Measurements from ENCODE around the gene GRB10. TPM values are rescaled to one million over a fixed set of nuclear protein-coding genes. Genes with fewer than 3 reads are reported as not detected.

GRB10 gene
- total RNA-seq, 1 donor from 2014 or later, result 91.1 TPM

- no peak for DNase-seq (ENCODE audit: low read depth, low spot score)
Measured at GRCh38 chr7:50721661-50722259, 60.9 kb downstream of the GRB10 start.

DNA sequence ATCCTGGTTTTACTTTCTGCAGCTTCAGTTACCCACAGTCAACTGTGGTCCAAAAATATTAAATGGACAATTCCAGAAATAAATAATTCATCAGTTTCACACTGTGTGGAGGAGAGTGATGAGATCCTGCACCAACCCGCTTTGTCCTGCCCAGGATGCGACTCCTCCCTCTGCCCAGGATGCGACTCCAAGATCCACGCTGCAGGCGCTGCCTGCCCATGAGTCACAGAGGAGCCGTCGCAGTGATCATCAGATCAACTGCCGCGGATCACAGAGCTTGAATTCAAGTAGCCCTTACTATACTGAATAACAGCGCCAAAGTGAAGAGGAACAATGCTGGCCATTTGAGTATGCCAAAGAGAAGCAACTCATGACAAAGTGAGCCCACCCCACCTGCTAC lies 61.5 kb downstream of the GRB10 start:
- DNase-seq (ENCODE audit: low read depth, low spot score), result no peak

DNA sequence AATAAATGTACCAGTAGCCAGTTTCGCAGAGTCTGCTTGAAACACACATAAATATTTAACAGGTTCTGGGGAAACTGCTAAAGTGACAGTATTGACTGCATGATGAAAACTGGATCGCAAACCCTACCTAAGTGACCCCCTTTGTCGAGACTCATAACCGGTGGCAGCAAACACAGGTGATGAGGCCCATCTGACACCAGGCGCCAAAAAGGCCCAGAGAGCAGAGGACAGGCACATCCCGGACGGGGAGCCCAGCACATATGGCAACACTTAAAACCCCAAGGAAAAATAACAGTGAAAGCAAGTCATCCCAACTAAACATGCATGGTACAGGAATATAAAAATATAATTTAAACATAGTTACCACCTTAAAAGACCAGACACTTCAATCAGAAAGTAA lies 62.4 kb downstream of the GRB10 start:
- DNase-seq (ENCODE audit: low read depth, low spot score), result no peak

DNA sequence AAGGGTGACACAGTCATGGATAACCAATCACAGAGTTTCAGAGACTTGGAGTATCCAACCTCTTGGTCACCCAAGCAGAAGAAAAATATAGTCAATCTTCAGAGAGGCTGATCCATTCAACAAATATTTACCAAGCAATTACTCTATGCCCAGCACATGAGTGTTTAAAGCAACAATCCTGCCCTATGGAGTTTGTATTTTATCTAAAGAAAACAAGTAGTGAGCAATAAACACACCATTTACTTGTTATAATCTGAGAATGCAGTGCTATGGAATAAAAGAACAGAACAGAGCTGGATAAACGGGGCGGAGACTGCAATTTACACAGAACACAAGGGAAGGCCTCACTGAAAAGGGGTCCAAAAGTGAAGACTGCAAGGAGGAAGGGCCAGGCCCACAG lies 63.8 kb downstream of the GRB10 start:
- DNase-seq (ENCODE audit: low read depth, low spot score), result no peak

DNA sequence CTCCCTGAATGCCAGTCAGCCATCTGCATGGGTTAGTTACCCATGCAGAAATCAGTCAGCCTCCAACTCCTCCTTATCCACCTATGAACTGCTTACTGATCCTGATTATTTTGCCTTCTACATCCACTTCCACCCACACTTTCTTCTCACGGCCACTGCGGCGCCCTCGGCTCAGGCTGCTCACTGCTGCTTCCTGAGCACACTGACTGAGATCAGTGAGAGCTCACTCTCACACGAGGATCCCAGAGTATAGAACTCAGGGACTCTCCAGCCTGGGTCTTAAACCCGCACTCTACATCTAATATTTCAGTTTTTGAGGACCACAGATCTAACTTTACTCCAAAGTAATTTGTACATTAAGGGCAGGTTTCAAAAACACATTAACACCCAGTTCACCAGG lies 64.4 kb downstream of the GRB10 start:
- DNase-seq (ENCODE audit: low read depth, low spot score), result no peak

- DNase-seq (ENCODE audit: low read depth, low spot score), result no peak
Measured at GRCh38 chr7:50717181-50717580, 65.5 kb downstream of the GRB10 start.

DNA sequence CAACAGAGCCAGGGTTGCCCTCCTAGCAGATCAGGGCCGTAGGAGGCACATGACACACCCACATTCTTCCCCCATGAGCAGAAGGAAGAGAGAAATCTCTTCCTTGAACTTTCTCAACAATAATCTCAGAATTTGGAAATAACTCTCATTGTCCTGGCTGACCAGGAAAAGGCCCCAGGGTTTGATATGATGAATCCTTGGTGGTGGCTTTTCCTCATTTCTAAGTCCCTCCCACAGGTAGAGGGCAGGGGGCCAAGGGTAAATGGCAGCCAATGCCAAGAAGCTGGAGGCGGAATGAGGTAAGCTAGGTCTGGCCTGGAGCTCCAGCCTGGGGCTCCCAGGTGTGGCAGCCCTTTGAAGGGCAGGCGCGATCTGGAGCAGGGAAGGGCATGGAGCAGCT lies 67.8 kb downstream of the GRB10 start:
- DNase-seq (ENCODE audit: low read depth, low spot score), result no peak

GRCh38 chr7:50713123-50713965 lies 69.4 kb downstream of the GRB10 start:
- no peak for DNase-seq (ENCODE audit: low read depth, low spot score)

DNA sequence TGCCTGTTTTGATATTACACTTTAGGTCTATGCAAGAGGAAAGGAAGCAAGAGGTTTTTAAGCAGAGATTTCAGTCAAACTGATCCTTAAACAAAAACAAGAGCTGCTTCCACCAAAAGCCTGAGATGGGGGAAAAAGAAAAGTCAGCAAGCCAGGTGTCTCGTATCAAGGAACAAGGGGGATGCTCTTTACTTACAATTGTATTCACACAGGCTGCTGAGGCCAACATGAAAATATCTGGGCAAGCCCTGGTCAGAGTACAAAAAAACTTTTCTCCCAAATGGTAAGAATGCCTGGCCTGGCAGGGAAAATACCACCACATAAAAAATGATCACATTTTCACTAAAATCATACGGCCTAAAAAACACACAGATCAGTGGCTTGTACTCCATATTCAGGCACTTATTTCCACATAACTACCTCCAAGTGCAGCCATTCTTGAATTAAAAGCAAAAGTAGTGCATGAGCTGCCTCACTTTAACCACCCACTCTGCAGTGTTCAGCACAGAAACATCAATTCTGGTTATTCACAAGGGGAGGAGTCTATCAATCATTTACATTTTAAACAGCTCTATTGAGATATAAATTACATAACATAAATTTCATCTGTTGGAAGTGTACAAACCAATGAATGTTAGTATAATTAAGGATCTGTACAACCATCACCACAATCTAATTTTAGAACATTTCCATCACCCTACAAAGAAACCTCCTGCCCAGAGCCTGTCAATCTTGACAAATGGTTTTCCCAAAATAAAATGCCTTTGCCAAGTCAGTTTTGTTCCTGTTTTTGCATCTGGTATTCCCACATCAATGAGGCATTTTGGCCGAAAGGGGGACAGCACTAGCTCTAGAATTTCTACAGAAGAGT lies 70.2 kb downstream of the GRB10 start:
- no peak for DNase-seq (ENCODE audit: low read depth, low spot score)

DNA sequence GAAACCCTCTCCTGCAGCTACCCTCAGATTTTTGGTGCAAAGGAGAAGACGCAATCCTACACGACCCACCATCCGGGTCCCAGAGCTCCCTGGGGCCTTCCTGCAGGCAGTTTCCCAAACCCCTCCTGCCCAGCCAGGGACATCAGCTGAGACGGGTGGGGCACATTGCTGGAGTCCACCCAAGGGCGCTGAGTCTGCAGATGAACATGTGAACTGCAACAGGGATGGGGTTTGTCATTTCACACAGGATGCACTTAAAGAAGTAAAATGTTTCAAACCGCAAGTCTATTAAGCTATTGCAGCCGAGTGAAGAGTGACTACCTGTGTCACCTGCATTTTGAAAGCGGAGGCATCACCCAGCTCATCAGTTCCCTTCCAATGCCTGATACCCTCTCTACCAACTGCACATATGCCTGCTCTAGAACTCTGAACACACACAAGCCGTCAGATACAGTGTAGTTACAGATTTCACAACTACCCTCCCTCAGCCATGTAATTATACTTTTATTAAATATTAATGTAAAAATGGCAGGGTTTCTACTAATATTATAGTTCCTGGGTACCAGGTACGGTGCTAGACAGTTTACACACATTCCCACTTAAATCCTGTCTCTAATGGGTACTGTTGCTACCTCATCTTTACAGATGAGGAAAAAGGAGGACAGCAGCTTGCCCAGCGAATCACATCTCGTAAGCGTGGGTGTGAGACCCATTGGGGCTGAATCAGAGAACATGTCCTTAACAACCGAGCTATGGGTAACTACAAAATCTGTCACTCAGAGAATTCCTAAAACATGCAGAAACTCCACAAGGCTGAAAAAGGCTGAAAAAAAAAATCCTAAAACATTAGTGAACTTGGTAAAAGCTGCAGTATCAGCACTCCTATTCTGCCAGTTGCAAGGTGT lies 71.2 kb downstream of the GRB10 start:
- DNase-seq (ENCODE audit: low read depth, low spot score), result no peak

- DNase-seq (ENCODE audit: low read depth, low spot score), result no peak
Measured at GRCh38 chr7:50710441-50711154, 72.1 kb downstream of the GRB10 start.

DNA sequence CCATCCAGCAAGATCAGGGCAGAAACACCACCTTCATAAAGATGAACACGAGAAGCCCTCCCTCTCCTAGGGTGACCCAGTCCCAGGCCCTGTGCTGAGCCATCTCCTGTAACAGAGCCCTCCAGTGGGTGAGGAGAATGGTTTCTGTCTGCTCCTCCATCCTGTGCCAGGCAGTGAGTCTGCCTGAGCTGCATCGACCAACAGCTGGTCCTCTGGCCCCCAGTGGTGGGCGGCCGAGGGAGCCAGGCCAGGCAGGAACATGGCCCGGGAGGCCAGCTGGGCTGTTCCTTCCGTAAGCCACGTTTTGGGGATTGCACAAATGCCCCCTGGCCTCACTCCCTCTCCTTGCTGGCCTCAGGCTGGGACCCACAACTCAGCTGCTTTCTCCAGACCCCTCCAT lies 73.5 kb downstream of the GRB10 start:
- no peak for DNase-seq (ENCODE audit: low read depth, low spot score)

DNA sequence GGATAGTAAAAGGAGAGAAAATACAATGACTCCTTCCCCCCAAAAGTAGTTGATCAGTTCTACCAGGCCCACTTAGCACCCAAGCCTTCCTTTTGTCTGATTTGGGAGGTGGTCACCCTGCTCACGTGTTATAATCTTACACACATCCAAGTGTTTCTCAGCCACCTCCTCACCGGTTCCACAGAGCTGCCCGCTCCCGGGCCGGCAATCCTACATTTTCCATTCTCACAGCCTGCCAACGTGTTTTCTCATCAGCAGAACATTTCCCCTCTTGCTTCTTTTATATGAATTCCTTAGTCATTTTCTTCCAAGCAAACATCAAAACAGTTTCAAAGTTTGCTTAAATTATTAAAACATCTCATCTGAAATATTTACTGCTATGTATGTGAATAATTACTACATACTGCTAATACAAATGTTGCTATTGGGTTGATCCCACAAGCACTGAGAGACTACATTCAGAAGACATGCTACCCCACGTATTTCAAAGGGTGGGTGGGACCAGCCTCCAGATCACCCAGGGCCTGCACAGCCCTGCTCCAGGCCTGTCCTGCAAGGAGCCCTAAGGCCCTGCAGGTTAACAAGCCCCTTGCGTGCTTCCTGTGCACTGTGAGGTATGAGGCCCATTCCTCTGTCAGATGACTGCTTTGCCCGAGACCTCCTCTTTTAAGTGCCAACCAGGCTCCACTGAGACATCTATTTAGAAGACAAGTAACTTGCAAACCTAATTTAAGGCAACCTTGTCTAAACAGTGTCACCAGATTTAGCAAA lies 75.3 kb downstream of the GRB10 start:
- no peak for DNase-seq (ENCODE audit: low read depth, low spot score)

DNA sequence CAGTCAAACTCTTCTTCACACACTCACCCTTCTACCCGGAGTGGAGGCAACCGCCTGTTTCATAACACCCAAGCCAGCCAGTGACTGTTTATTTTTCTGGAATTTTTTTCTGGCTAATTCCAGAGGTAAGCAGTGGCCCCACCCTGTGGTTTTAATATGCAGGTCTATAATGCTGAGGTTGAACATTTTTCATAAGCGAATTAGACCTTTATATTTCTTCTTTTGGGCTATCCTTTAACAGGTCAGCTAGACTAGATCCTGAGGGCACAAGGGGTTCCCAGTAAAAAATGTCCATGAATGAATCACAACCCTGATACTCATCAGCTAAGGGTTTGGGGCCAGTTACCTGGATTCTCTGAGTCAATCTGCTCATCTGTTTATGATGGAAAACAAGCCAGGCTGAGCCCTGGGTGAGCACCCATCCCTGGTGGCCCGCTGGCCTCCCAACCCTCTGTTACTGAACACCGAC lies 76.2 kb downstream of the GRB10 start:
- no peak for DNase-seq (ENCODE audit: low read depth, low spot score)

DNA sequence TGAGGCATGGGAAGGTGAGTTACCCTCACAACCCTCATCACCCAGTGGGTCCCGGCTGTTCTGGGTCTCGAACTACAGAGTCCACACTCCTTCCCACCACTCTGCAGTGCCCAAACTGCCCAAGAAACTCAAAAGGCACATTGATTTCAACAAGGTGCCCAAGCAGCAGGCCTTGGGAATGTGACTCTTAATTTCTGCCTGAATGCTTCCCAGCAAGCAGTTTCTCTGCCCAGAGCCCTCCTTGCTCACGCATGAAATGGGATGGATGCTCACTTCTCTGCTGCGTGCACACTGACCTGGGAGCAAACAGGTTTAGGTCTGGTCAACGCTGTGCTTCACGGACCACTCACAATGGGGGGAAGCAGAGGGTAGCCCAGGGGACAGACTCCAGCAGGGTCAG lies 77.9 kb downstream of the GRB10 start:
- no peak for DNase-seq (ENCODE audit: low read depth, low spot score)

DNA sequence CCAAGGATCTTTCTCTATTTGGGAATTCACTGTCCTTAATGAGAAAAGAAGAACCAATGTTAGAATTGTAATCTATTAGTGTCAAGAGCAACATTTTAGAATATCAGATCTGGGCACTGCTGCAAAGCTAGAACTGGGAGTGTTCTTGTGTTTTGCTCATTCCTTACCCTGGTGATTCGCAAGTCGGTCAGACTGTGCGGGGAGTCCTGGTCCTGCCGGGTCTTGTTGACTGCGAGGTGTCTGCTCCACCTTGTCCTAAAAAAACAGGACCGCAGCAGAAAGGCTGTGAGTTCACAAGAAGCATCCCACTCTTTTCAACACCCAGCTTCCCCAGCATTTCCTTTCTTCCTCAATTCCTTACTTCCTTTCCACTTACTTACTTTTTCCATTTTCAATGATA lies 79.0 kb downstream of the GRB10 start:
- DNase-seq (ENCODE audit: low read depth, low spot score), result no peak

DNA sequence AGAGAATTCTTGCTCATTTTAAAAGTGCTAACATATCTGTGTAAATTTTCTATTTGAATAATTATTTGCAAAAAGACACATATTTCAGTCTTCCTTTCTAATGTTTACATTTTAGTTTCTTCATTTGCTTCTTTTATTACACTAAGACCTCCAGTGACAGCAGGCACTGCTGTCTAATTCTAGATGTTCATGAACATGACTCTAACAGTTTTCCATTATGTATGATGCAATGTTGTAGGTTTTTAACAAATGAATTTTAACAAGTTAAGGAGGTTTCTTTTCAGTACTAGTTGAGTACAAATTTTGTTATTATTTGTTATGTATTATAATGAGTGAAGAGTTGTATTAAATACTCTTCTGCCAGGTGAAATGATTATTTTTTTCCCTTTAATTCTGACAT lies 83.6 kb downstream of the GRB10 start:
- DNase-seq (ENCODE audit: low read depth, low spot score), result no peak

DNA sequence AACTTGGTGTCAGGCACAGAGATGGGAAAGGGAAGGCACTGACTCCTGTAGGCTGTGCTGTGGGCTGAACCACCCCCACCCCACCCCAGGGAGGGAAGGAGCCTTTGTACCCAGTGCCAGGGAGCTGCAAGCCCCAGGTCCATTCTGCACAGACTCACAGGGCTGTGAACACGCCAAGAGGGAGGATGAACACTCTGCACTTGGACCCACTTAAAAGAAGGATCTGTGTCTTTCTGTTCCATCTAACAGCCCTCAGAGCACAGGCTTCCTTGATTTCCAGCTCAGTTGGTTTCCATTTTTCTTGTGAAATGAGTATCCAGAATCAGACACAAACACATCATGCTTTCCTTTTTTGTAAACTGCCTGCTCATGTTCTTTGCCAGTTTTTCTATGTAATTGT lies 84.9 kb downstream of the GRB10 start:
- no peak for DNase-seq (ENCODE audit: low read depth, low spot score)

DNA sequence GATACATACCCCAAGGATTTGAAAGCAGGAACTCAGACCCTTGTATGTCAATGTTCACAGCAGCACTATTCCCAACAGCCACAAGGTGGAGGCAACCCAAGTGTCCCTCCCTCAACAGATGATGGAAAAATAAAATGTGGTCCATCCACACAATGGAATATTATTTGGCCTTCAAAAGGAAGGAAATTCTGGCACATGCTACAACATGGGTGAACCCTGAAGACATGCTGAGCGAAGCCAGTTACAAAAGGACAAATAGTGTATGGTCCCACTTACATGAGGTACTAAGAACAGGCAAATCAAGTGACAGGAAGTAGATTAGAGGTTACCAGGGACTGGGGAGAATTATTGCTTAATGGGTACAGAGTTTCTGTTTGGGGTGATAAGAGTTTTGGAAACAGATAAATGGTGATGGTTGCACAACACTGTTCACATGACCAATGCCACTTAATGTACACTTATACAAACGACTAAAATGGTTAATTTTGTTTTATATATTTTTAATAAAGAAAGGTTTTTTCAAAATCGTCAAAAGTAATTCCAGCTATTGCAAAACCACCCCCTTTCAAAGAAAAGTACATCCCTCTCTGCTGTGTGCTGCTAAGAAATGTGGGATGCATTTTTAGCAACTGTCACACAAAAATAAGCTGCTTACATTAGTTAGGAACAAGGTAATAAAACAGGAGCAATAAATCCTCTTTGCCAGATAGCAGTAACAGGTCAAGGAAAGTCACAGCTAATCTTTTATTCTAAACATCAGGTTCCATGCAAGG lies 85.7 kb downstream of the GRB10 start:
- no peak for DNase-seq (ENCODE audit: low read depth, low spot score)
